IPS DF 6.9 (cell line): ENCODE measurements around the gene RELT.
A peak's percentile ranks its signal among the peaks of the same experiment; 100 is the strongest.

ENCODE experiments used
- DNase-seq: peaks from one replicate; pipeline ENCODE4 v3.0.0-alpha.2; 2013; ENCODE audit warnings: low read depth, low spot score
- H3K27ac ChIP-seq: one replicate; pipeline ENCODE4 v1.5.1; 2013; ENCODE audit warnings: low read length, control low read depth
- H3K27me3 ChIP-seq: 2 replicates; pipeline ENCODE4 v1.6.1; 2013; ENCODE audit warnings: mild to moderate bottlenecking, low read length; ENCODE audit not compliant: control insufficient read depth, insufficient read depth
- H3K36me3 ChIP-seq: 2 replicates; pipeline ENCODE4 v1.6.1; 2013; ENCODE audit warnings: low read length; ENCODE audit not compliant: control insufficient read depth, insufficient read depth
- H3K4me1 ChIP-seq: 2 replicates; pipeline ENCODE4 v1.6.1; 2013; ENCODE audit warnings: low read length; ENCODE audit not compliant: control insufficient read depth, insufficient read depth
- H3K4me3 ChIP-seq: 2 replicates; pipeline ENCODE4 v1.5.1; 2013; ENCODE audit warnings: mild to moderate bottlenecking, low read length
- H3K9me3 ChIP-seq: 2 replicates; pipeline ENCODE4 v1.6.1; 2013; ENCODE audit warnings: low read length, inconsistent platforms; ENCODE audit not compliant: control insufficient read depth, insufficient read depth
- WGBS: extraction: QIAGEN DNeasy Blood & Tissue Kit; methylation state at CpG from one replicate; pipeline ENCODE4 v1.1.7; 2013; ENCODE audit warnings: mixed read lengths, missing lambda C conversion rate; ENCODE audit not compliant: insufficient read length, insufficient coverage; 5-methylcytosine and 5-hydroxymethylcytosine counted together

The RELT gene

DNA sequence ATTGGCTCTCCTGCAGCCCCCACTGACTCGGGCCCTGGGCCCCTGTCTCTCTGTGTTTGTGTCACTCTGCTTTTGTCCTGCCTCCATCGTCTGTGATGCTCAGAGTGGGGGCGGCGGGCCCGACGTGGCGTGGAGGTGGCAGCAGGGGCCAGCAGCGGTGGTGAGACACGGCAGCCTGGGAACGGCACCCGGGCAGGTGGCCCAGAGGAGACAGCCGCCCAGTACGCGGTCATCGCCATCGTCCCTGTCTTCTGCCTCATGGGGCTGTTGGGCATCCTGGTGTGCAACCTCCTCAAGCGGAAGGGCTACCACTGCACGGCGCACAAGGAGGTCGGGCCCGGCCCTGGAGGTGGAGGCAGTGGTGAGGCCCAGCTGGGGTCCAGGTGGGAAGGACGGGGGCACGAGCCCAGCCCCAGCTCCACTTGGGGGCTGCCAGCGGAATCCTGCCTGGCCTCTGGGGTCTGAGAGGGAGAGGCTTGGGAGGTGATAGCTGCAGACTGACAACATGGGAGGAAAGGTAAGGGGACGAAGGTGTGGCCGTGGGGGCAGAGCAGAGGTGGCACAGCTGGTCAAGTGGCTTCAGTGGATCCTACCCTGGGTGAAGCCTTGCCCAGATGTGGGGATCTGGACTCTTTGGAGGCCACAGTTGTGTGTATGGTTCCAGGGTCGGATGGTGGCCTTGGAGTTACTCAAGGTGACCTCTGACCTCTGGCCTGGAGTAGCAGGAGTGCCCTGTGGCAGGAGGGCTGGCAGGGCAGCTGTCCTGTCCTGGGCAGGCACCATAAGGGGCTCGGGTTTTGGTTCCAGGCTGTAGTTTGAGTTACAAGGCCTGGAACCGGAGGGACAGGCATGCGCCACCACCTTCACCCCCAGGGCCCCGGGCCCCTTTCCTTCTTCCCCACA, 16.2 kb downstream of the RELT start:
- H3K9me3 ChIP-seq, result no peaks in the 10 kb centered on the region
- H3K27ac ChIP-seq, result no peak overlapping the region
- no CpG with 5 or more reads among the region's 31 CpGs for WGBS
- no peaks in the 10 kb centered on the region; the same call in 1 of the 2 replicates for H3K4me1 ChIP-seq
- peaks cover 3% of the 10 kb centered on the region; the same call in 1 of the 2 replicates for H3K36me3 ChIP-seq
- DNase-seq, result no peak
- H3K4me3 ChIP-seq, result no peak overlapping the region
- H3K27me3 ChIP-seq, result no peaks in the 10 kb centered on the region

DNA sequence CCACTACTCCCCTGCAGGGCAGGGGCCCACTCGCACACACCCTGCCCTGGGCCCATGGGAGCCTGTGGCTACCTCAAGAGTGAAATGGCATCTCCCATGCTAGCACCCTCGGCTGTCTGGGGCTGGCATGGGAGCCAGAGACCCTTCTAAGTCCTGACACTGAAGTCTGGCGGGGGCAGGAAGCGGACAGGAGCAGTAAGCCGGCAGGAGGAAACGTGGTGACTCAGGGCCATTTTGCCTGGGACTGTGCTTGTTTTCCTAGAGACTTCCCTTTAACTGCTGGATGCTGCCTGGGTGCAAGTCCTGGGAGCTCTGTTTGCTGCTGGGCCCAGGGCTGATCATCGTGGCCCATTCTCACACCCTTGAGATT, 16.8 kb downstream of the RELT start:
- Histone ChIP-seq H3K4me1 (no peaks in the 10 kb centered on the region; the same call in 1 of the 2 replicates), H3K27me3 (no peaks in the 10 kb centered on the region), H3K9me3 (no peaks in the 10 kb centered on the region), H3K36me3 (peaks cover 3% of the 10 kb centered on the region; the same call in 1 of the 2 replicates), H3K27ac (no peak overlapping the region), H3K4me3 (no peak overlapping the region)
- DNase-seq, result no peak
- no CpG with 5 or more reads among the region's 7 CpGs for WGBS

DNA sequence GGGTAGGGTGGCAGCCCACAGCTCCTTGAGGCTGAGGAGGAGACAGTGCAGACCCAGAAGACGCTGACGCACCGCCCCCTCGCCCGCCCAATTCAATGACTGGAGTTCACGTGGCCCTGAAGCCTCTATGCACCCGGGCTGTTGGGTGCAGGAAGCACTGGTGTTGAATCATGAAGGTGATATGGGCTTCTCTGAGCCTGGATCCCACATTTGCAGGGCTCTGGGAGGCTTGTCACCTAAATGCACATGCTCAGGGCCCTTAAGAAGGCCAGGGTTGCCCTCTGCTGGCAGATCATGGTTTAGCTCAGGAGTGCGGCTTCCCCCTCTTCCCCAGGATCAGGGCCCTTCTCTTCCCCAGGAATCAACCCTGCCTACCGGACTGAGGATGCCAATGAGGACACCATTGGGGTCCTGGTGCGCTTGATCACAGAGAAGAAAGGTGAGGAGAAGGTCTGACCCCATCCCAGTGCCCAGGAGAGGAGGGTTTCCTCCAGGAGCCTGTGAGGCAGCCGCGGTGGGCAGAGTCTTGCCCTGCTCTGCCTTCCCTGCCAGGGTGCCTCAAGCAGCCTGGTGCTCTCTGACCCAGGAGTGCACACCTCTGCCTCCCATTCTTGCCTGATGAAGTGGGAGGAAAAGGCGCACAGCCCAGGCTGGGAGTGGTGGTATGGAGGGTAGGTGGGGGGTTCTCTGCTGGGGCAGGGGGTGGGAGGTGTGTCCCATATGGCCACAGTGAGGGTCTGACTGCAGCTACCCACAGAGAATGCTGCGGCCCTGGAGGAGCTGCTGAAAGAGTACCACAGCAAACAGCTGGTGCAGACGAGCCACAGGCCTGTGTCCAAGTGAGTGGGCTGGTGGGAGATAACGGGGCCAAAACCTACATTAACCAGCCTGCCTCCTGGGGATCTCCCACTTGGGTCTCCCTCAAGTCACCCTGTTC, 17.5 kb downstream of the RELT start:
- DNase-seq, result peak; percentile 64
- H3K4me3 ChIP-seq, result no peak overlapping the region
- H3K36me3 ChIP-seq, result peaks cover 3% of the 10 kb centered on the region; the same call in 1 of the 2 replicates
- H3K27me3 ChIP-seq, result no peaks in the 10 kb centered on the region
- no CpG with 5 or more reads among the region's 16 CpGs for WGBS
- H3K27ac ChIP-seq, result no peak overlapping the region
- H3K9me3 ChIP-seq, result no peaks in the 10 kb centered on the region
- H3K4me1 ChIP-seq, result peaks cover under 1% of the 10 kb centered on the region; the same call in 1 of the 2 replicates

DNA sequence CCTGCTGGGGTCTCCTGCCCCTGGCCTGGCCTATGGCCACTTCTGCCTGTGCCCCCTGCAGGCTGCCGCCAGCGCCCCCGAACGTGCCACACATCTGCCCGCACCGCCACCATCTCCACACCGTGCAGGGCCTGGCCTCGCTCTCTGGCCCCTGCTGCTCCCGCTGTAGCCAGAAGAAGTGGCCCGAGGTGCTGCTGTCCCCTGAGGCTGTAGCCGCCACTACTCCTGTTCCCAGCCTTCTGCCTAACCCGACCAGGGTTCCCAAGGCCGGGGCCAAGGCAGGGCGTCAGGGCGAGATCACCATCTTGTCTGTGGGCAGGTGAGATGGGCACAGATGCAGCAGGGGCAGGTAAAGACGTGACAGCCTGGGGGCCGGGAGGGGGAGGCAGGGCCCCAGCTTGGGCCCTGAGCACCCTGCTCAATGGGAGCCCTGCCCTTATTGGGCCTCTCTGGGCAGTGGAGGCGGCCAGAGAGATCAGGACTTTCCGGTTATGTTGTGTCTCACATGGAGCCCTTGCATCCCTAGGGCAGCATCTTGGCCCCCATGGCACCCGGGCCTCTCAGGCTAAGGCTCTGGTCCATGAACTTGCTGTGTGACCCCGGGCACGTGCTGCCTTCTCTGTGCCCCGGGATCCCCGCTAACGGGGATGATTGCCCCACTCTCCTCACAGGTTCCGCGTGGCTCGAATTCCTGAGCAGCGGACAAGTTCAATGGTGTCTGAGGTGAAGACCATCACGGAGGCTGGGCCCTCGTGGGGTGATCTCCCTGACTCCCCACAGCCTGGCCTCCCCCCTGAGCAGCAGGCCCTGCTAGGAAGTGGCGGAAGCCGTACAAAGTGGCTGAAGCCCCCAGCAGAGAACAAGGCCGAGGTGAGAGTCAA, 18.5 kb downstream of the RELT start:
- H3K36me3 ChIP-seq, result peaks cover 3% of the 10 kb centered on the region; the same call in 1 of the 2 replicates
- no peak for DNase-seq
- H3K4me3 ChIP-seq, result no peak overlapping the region
- no CpG with 5 or more reads among the region's 34 CpGs for WGBS
- no peaks in the 10 kb centered on the region for H3K9me3 ChIP-seq
- peaks cover 1% of the 10 kb centered on the region; the same call in 1 of the 2 replicates for H3K4me1 ChIP-seq
- no peak overlapping the region for H3K27ac ChIP-seq
- H3K27me3 ChIP-seq, result no peaks in the 10 kb centered on the region

DNA sequence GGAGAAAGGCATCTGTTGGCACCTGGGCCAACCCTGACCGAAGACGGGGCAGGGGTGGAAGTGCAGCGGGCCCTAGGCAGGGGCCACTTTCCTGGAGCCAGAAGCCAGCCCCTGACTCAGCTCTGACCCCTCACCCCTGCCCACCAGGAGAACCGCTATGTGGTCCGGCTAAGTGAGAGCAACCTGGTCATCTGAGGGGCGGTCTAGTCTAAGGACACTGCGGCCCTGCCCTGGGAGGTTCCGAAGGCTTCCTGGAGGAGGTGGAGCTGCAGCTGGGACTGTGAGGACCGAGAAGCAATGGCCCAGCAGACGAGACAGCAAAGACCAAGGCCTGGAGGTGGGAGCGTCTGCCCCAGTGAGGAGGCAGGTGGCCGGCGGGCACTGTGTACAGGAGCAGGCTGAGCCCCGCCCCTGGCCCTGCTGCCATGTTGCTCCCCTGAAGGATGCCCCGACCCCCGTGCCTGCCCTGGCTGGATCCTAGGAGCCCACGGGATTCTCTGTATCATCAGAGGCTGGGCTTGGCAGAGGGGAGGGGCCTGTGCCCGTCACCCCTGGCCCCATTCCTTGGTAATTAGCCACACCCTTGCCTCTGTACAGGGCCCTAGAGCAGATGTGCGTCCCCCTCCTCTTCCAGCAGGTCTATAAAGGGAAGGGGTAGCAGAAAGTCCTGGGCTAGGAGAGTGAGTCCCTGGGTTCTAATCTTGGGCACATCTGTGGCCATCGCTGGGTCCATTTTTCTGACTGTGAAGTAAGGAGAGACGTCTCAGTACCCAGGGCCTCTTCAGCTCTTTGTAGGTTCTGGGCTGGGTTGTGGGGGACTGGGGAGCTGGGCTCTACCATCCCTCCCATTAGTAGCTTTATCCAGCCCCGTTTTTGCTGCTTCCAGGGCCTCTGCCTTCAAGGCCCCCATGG, 19.4 kb downstream of the RELT start:
- H3K4me3 ChIP-seq, result no peak overlapping the region
- peaks cover 1% of the 10 kb centered on the region; the same call in 1 of the 2 replicates for H3K4me1 ChIP-seq
- no peak for DNase-seq
- peaks cover 3% of the 10 kb centered on the region; the same call in 1 of the 2 replicates for H3K36me3 ChIP-seq
- no peaks in the 10 kb centered on the region for H3K27me3 ChIP-seq
- no CpG with 5 or more reads among the region's 22 CpGs for WGBS
- H3K9me3 ChIP-seq, result no peaks in the 10 kb centered on the region
- no peak overlapping the region for H3K27ac ChIP-seq

DNA sequence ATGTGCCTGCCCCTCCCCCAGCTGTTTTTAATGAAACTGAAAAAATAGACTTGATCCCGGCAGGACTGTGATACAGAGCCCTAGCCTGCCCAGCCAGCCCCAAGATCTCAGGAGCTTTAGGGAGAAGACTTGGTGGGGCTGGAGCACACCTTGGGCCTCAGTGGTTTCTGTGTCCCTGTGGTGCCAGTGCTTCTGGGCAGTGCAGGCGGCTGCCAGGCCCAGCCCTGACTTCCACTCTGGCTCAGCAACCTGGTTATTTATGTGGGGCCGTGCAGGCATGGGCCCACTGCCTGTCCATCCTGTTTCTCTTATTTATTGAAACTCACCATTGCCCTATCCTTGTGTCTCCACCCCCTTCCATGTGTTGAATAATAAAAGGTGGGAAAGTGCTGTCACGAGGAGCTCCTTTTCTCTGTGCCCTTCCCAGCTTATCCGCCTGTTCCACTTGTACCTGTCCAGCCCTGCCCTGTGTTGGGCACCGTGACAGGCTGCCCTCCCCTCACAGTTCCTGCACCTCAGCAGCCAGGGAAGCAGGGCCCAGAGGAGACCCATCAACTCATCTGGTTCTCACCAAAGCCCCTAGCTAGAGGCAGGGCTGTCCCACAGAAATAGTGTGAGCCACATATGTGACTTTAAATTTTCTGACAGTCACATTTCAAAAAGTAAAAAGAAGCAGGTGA, 20.2 kb downstream of the RELT start:
- no peaks in the 10 kb centered on the region for H3K9me3 ChIP-seq
- peaks cover 3% of the 10 kb centered on the region; the same call in 1 of the 2 replicates for H3K36me3 ChIP-seq
- no peak for DNase-seq
- H3K27me3 ChIP-seq, result no peaks in the 10 kb centered on the region
- H3K27ac ChIP-seq, result no peak overlapping the region
- WGBS, result no CpG with 5 or more reads among the region's 6 CpGs
- H3K4me3 ChIP-seq, result no peak overlapping the region
- peaks cover 1% of the 10 kb centered on the region; the same call in 1 of the 2 replicates for H3K4me1 ChIP-seq

DNA sequence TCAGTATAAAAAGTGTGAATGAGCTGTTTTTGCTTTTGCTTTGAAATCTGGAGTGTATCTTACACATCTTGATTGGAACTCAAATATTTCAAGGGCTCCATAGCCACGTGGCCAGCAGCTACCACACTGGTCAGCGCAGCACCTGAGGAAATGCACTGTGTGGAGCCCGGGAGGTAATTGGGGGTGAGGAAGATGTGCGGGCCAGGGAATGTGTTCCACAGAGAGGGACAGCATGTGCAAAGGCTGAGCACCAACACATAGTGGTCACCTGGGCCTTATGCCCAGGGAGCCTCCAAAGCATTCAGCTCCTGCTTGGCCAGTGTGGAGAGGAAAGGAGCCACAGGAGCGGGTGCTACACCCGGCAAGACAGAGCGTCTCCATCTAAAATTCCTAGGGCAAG, 20.8 kb downstream of the RELT start:
- Histone ChIP-seq H3K27me3 (no peaks in the 10 kb centered on the region), H3K4me1 (peaks cover 1% of the 10 kb centered on the region; the same call in 1 of the 2 replicates), H3K27ac (no peak overlapping the region), H3K9me3 (no peaks in the 10 kb centered on the region), H3K36me3 (peaks cover 3% of the 10 kb centered on the region; the same call in 1 of the 2 replicates), H3K4me3 (no peak overlapping the region)
- no CpG with 5 or more reads among the region's 7 CpGs for WGBS
- no peak for DNase-seq

DNA sequence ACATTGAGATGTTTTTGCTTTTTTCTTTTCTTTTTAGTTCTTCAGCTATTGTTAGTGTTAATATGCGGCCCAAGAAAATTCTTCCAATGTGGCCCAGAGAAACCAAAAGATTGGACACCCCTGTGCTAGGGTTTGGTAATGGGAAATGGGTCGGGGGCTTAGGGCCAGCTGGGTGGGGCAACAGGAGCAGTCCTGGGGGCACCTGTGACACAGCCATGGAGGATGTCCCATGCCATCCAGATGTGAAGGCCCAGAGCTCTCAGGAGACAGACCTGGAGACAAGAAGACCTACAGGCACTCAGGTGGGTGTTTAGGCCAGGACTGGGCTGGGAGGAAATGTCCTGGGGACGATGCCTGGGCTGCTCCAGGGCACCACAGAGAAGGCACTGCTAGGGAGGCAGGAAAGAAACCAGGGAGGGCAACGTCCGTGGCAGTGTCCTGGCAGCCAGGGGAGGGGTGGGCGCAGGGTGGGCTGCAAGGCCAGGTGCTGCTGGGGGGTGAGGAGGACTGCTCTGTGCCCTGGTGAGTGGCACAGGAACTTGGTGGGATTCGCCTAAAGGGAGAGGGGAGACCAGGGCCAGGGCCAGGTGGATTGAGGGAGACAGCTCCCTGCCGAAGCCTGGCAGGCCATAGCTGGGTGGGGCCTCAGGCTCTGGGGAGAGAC, 21.4 kb downstream of the RELT start:
- H3K27ac ChIP-seq, result no peak overlapping the region
- H3K36me3 ChIP-seq, result peaks cover 3% of the 10 kb centered on the region; the same call in 1 of the 2 replicates
- H3K4me1 ChIP-seq, result peaks cover 1% of the 10 kb centered on the region; the same call in 1 of the 2 replicates
- H3K27me3 ChIP-seq, result no peaks in the 10 kb centered on the region
- H3K9me3 ChIP-seq, result no peaks in the 10 kb centered on the region
- no peak for DNase-seq
- H3K4me3 ChIP-seq, result no peak overlapping the region
- WGBS, result no CpG with 5 or more reads among the region's 8 CpGs
